WTC11 (cell line): ENCODE results near the gene LIN7A. TPM values are rescaled to one million over a fixed set of nuclear protein-coding genes. Genes with fewer than 3 reads are reported as not detected.

Experiments used
- ATAC-seq: fragments of 200-7000 bp; cut with Tn5 transposase; 2 replicates; pipeline ENCODE4 v1.10.0; 2021; ENCODE audit warnings: mild to moderate bottlenecking, moderate library complexity
- CTCF ChIA-PET: fragments of 300-600 bp; sonication (Branson Sonifier 250); formaldehyde crosslinking; loops from one replicate; lab custom pipeline; 2021; ENCODE audit warnings: antibody characterized with exemption; lab: Charles Lee
- POLR2A ChIA-PET: fragments of 350-600 bp; sonication (Branson Sonifier 250); formaldehyde crosslinking; loops from one replicate; lab custom pipeline; 2021; ENCODE audit warnings: antibody characterized with exemption; lab: Charles Lee
- DNase-seq: peaks from one replicate; pipeline ENCODE4 v3.0.0; 2021; ENCODE audit warnings: low spot score
- H3K27ac Mint-ChIP-seq: 2 replicates; pipeline ENCODE4 v1.8.0; 2021; ENCODE audit warnings: mixed read lengths
- H3K27me3 Mint-ChIP-seq: 2 replicates; pipeline ENCODE4 v1.8.0; 2021; ENCODE audit warnings: low read depth, mild to moderate bottlenecking, moderate library complexity, mixed read lengths
- H3K36me3 Mint-ChIP-seq: 2 replicates; pipeline ENCODE4 v1.8.0; 2021; ENCODE audit warnings: mixed read lengths
- H3K4me1 Mint-ChIP-seq: 2 replicates; pipeline ENCODE4 v1.8.0; 2022; ENCODE audit warnings: mixed read lengths
- H3K4me3 Mint-ChIP-seq: 2 replicates; pipeline ENCODE4 v1.8.0; 2021; ENCODE audit warnings: mild to moderate bottlenecking, moderate library complexity, mixed read lengths
- H3K9me3 Mint-ChIP-seq: 2 replicates; pipeline ENCODE4 v1.8.0; 2021; ENCODE audit warnings: mixed read lengths
- ESRRA ChIP-seq: sonication (generic); formaldehyde crosslinking; IDR thresholded peaks from 2 replicates; pipeline ENCODE4 v1.8.1; 2022; ENCODE audit warnings: mild to moderate bottlenecking, missing genetic modification reagents, borderline replicate concordance
- MYBL2 ChIP-seq: sonication (generic); formaldehyde crosslinking; IDR thresholded peaks from 2 replicates; pipeline ENCODE4 v1.8.1; 2023; ENCODE audit warnings: mild to moderate bottlenecking, moderate library complexity, missing genetic modification reagents
- NR3C1 ChIP-seq: sonication (generic); formaldehyde crosslinking; conservative IDR thresholded peaks from 2 replicates; pipeline ENCODE4 v1.8.1; 2023; ENCODE audit warnings: low read depth, mild to moderate bottlenecking, missing genetic modification reagents
- SP1 ChIP-seq: sonication (generic); formaldehyde crosslinking; conservative IDR thresholded peaks from 2 replicates; pipeline ENCODE4 v1.8.1; 2022; ENCODE audit warnings: missing genetic modification reagents
- ZNF263 ChIP-seq: sonication (generic); formaldehyde crosslinking; IDR thresholded peaks from 2 replicates; pipeline ENCODE4 v1.8.1; 2022; ENCODE audit warnings: low read depth, mild to moderate bottlenecking, moderate library complexity, missing genetic modification reagents
- total RNA-seq: library from RNA; stranded (reverse); gene quantifications from 3 replicates; pipeline ENCODE4 v1.2.3, GENCODE V29; 2021
- TF ChIP-seq, protein P1 (sequence below): fragments of 200-600 bp; IDR thresholded peaks from 2 replicates; pipeline ENCODE4 v1.8.0; 2022; ENCODE audit warnings: antibody characterized with exemption
- TF ChIP-seq, protein P2 (sequence below): sonication (generic); formaldehyde crosslinking; IDR thresholded peaks from 2 replicates; pipeline ENCODE4 v1.8.1; 2023; ENCODE audit warnings: mild to moderate bottlenecking, missing genetic modification reagents, moderate library complexity
- TF ChIP-seq, protein P3 (sequence below): sonication (generic); formaldehyde crosslinking; IDR thresholded peaks from 2 replicates; pipeline ENCODE4 v1.8.0; 2022; ENCODE audit warnings: mild to moderate bottlenecking, missing genetic modification reagents
- TF ChIP-seq, protein P4 (sequence below): sonication (generic); formaldehyde crosslinking; IDR thresholded peaks from 2 replicates; pipeline ENCODE4 v1.8.0; 2023; ENCODE audit warnings: missing genetic modification reagents, mild to moderate bottlenecking, borderline replicate concordance
- TF ChIP-seq, protein P5 (sequence below): sonication (generic); formaldehyde crosslinking; IDR thresholded peaks from 2 replicates; pipeline ENCODE4 v1.8.1; 2022; ENCODE audit warnings: mild to moderate bottlenecking, moderate library complexity, missing genetic modification reagents
- TF ChIP-seq, protein P6 (sequence below): sonication (generic); formaldehyde crosslinking; IDR thresholded peaks from 2 replicates; pipeline ENCODE4 v1.8.0; 2022; ENCODE audit warnings: mild to moderate bottlenecking, missing genetic modification reagents

Gene LIN7A
- total RNA-seq, 1 experiment from 2014 or later, result 8.5 TPM

DNA sequence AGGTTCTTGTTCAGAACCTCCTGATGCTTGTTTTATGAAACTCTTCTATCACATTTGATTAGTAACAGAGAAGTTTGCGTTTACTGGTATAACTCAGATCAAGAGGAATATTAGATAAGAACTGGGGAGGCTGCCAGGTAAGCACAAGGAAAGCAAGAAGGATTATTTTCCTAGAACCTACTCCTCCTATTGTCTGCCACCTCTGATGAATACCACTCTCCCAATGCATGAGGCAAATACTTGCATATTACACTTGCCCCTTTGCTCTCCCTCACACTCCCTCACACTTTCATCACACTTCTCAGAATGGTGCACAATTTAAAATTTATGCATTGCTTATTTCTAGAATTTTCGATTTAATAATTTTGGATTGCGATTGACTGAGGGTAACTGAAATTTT, 43.6 kb downstream of the LIN7A start:
- no peaks in the 10 kb centered on the region for H3K9me3 Mint-ChIP-seq
- peak; percentile 61 for ATAC-seq
- TF ChIP-seq, protein P1, sequence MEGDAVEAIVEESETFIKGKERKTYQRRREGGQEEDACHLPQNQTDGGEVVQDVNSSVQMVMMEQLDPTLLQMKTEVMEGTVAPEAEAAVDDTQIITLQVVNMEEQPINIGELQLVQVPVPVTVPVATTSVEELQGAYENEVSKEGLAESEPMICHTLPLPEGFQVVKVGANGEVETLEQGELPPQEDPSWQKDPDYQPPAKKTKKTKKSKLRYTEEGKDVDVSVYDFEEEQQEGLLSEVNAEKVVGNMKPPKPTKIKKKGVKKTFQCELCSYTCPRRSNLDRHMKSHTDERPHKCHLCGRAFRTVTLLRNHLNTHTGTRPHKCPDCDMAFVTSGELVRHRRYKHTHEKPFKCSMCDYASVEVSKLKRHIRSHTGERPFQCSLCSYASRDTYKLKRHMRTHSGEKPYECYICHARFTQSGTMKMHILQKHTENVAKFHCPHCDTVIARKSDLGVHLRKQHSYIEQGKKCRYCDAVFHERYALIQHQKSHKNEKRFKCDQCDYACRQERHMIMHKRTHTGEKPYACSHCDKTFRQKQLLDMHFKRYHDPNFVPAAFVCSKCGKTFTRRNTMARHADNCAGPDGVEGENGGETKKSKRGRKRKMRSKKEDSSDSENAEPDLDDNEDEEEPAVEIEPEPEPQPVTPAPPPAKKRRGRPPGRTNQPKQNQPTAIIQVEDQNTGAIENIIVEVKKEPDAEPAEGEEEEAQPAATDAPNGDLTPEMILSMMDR, result no peak
- TF ChIP-seq, protein P2, sequence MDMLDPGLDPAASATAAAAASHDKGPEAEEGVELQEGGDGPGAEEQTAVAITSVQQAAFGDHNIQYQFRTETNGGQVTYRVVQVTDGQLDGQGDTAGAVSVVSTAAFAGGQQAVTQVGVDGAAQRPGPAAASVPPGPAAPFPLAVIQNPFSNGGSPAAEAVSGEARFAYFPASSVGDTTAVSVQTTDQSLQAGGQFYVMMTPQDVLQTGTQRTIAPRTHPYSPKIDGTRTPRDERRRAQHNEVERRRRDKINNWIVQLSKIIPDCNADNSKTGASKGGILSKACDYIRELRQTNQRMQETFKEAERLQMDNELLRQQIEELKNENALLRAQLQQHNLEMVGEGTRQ (CRISPR knock-in tag), result no peak
- TF ChIP-seq ZNF263, result no peak
- TF ChIP-seq, all 79 proteins: peak for 0
- DNase-seq, result no peak
- Mint-ChIP-seq H3K4me3 (no peak overlapping the region), H3K27me3 (peaks cover 9% of the 10 kb centered on the region; the same call in 1 of the 2 replicates), H3K4me1 (peaks cover 31% of the 10 kb centered on the region), H3K27ac (no peak overlapping the region), H3K36me3 (no peaks in the 10 kb centered on the region)
- POLR2A ChIA-PET, result no interaction called here
- CTCF ChIA-PET, result no interaction called here

DNA sequence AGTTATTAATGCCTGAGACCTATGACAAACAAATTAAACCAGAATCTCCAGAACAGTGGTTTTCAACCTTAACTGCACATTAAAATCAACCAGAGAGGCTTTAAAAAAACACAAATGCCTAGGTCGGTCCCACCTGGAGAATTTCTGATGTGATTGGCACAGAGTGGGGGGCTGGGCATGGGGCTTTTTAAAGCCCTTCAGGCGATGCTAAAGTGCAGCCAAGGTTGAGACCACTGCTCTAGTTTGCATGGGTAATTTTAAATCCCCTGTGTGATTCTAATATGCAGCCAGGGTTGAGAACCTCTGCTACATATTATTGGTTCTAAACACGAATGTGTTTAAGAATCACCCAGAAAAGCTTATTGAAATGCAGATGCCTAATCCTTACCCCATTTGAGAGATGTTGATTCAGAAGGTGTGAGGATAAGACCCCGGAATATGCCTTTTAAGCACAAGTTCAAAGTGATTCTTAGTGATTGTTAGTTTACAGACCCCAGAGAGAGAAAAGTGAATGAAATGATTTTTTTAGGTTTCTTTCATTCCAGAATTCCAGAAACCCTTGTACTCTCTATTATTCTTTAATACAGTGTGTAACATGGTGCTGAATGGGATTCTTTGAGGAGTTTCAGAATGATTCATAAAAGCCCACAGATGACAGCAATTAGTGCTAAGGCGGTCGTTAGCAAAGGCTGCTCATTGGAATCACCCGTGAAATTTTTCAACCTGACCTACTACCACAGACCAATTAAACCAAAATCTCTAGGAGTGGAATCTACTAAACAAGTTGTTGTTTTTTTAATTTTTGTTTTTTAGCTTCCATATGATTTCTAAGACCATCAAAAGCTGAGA, 44.9 kb downstream of the LIN7A start:
- DNase-seq (no peak), ATAC-seq (peak; percentile 46)
- Mint-ChIP-seq H3K36me3 (no peaks in the 10 kb centered on the region), H3K27ac (no peak overlapping the region), H3K4me3 (no peak overlapping the region), H3K27me3 (peaks cover 9% of the 10 kb centered on the region; the same call in 1 of the 2 replicates), H3K9me3 (no peaks in the 10 kb centered on the region), H3K4me1 (peaks cover 31% of the 10 kb centered on the region)
- POLR2A ChIA-PET, result no interaction called here
- CTCF ChIA-PET, result no interaction called here
- TF ChIP-seq, protein P3, sequence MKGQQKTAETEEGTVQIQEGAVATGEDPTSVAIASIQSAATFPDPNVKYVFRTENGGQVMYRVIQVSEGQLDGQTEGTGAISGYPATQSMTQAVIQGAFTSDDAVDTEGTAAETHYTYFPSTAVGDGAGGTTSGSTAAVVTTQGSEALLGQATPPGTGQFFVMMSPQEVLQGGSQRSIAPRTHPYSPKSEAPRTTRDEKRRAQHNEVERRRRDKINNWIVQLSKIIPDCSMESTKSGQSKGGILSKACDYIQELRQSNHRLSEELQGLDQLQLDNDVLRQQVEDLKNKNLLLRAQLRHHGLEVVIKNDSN, result no peak
- no peak for TF ChIP-seq MYBL2 (CRISPR knock-in tag)

DNA sequence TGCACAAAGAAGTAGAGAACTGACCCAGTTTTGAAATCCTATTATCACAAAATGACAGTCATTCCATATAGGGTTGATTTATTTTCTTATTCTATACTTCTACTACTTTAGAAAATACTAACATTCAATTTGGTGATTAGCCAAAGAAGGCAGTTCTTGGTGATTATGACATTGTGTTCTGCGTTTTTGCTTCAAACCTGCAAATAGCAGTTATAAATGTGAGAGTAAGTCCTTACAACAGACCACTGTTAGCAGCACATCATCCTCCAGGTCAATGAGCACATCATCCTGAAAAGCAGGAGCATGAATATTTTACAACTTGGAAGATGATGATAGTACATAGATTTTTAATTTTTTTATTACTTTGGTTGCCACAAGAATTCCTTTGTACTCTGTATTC, 53.1 kb downstream of the LIN7A start:
- Mint-ChIP-seq H3K36me3 (no peaks in the 10 kb centered on the region), H3K4me1 (peaks cover 5% of the 10 kb centered on the region), H3K4me3 (no peak overlapping the region), H3K9me3 (no peaks in the 10 kb centered on the region), H3K27me3 (no peaks in the 10 kb centered on the region), H3K27ac (no peak overlapping the region)
- ChIA-PET POLR2A (no interaction called here), CTCF (no interaction called here)
- no peak for DNase-seq
- TF ChIP-seq, protein P4, sequence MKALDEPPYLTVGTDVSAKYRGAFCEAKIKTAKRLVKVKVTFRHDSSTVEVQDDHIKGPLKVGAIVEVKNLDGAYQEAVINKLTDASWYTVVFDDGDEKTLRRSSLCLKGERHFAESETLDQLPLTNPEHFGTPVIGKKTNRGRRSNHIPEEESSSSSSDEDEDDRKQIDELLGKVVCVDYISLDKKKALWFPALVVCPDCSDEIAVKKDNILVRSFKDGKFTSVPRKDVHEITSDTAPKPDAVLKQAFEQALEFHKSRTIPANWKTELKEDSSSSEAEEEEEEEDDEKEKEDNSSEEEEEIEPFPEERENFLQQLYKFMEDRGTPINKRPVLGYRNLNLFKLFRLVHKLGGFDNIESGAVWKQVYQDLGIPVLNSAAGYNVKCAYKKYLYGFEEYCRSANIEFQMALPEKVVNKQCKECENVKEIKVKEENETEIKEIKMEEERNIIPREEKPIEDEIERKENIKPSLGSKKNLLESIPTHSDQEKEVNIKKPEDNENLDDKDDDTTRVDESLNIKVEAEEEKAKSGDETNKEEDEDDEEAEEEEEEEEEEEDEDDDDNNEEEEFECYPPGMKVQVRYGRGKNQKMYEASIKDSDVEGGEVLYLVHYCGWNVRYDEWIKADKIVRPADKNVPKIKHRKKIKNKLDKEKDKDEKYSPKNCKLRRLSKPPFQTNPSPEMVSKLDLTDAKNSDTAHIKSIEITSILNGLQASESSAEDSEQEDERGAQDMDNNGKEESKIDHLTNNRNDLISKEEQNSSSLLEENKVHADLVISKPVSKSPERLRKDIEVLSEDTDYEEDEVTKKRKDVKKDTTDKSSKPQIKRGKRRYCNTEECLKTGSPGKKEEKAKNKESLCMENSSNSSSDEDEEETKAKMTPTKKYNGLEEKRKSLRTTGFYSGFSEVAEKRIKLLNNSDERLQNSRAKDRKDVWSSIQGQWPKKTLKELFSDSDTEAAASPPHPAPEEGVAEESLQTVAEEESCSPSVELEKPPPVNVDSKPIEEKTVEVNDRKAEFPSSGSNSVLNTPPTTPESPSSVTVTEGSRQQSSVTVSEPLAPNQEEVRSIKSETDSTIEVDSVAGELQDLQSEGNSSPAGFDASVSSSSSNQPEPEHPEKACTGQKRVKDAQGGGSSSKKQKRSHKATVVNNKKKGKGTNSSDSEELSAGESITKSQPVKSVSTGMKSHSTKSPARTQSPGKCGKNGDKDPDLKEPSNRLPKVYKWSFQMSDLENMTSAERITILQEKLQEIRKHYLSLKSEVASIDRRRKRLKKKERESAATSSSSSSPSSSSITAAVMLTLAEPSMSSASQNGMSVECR, result no peak
- TF ChIP-seq, protein P5, sequence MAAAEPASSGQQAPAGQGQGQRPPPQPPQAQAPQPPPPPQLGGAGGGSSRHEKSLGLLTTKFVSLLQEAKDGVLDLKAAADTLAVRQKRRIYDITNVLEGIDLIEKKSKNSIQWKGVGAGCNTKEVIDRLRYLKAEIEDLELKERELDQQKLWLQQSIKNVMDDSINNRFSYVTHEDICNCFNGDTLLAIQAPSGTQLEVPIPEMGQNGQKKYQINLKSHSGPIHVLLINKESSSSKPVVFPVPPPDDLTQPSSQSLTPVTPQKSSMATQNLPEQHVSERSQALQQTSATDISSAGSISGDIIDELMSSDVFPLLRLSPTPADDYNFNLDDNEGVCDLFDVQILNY (CRISPR knock-in tag), result no peak
- TF ChIP-seq, protein P6, sequence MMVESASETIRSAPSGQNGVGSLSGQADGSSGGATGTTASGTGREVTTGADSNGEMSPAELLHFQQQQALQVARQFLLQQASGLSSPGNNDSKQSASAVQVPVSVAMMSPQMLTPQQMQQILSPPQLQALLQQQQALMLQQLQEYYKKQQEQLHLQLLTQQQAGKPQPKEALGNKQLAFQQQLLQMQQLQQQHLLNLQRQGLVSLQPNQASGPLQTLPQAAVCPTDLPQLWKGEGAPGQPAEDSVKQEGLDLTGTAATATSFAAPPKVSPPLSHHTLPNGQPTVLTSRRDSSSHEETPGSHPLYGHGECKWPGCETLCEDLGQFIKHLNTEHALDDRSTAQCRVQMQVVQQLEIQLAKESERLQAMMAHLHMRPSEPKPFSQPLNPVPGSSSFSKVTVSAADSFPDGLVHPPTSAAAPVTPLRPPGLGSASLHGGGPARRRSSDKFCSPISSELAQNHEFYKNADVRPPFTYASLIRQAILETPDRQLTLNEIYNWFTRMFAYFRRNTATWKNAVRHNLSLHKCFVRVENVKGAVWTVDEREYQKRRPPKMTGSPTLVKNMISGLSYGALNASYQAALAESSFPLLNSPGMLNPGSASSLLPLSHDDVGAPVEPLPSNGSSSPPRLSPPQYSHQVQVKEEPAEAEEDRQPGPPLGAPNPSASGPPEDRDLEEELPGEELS (CRISPR knock-in tag), result no peak
- no peak for TF ChIP-seq ESRRA (CRISPR knock-in tag)
- TF ChIP-seq SP1 (CRISPR knock-in tag), result no peak
- TF ChIP-seq, protein P3, result no peak
- no peak for TF ChIP-seq NR3C1
- no peak for ATAC-seq
